Peyer's patch (tissue), 4 donors: ENCODE data around the gene DMRTC2.

Experiments
- CTCF ChIP-seq, 6 experiments: fragments of 450-650 bp in 4 of 6; fragments of 200-600 bp in 2 of 6; sonication (generic) in 1 of 6; IDR thresholded peaks; one replicate each; pipeline ENCODE4 v1.5.1; 2017 to 2019; ENCODE audit warnings: antibody characterized with exemption in 6 of 6, mild to moderate bottlenecking in 3 of 6, moderate library complexity in 1 of 6
- POLR2A ChIP-seq, 2 donors: fragments of 450-650 bp; IDR thresholded peaks; one replicate each; pipeline ENCODE4 v1.5.1; 2017; ENCODE audit warnings: antibody characterized with exemption in 2 of 2, mild to moderate bottlenecking in 2 of 2, moderate library complexity in 2 of 2

DNA sequence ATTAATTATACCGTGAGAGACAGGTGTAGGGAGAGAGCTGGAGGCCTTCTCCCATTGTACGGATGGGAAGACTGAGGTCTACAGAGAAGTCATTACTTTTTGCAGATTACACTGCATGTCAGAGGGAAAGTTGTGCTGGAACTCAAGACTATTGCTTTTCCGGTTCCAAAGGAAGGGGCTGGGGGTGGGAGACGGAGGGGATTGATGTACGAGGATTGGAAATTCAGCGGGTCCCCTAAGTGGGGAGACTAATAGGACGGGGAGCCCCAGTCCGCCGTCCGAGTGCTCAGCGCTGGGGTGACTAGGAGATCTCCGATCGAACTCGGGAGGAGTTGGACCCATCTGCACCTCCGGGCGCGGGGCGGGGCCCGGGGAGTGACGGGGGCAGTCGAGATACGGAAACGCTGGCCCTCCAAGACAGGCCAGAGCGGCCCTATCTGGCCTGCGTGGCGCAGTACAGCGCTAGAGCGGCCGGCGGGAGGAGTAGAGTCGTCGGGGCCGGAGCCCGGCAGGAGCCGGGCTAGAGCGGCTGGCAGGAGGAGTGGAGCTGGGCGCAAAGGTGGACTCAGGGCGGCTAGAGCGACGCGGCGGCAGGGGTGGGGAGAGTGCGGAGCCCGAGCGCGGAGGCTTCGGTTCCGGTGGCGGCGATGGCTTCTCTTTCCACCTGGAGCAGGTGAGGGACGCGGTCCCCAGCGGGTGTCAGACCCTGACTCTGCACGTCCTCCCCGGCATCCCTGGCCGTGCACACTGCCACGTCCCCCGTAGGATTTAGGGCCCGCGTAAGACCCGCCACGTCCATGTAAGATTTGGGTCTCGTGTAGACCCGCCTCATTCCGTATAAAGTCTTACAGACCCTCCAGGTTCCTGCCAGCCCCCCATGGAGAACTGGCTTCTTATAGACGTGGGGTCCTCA is 39.2 kb downstream of the DMRTC2 start:
- TF ChIP-seq CTCF (IDR thresholded peaks at IDR 0.05) (peak in 3 of 6 experiments; percentile 8 to 41 (median 27)), POLR2A (IDR thresholded peaks at IDR 0.05) (peak; percentile 68 to 94)
